A673 (cell line): ENCODE measurements around the gene TSPO.

Experiments
- CTCF ChIP-seq: fragments of 300-800, 200-600 bp; sonication (generic); conservative IDR thresholded peaks from 2 replicates; pipeline ENCODE4 v1.5.1; 2017; ENCODE audit warnings: low read depth, mild to moderate bottlenecking, antibody characterized with exemption, low read length, moderate library complexity, mixed read lengths
- EZH2 ChIP-seq: fragments of 200-600 bp; sonication (generic); IDR thresholded peaks from 2 replicates; pipeline ENCODE4 v1.6.1; 2017; ENCODE audit warnings: borderline replicate concordance, low read depth, mild to moderate bottlenecking, mixed read lengths, antibody characterized with exemption, low read length; ENCODE audit not compliant: poor library complexity, severe bottlenecking

GRCh38 chr22:43131773-43132501 lies 19.4 kb upstream of the TSPO start:
- TF ChIP-seq CTCF (no peak), EZH2 (no peak)
